Keratinocyte (primary cell): Measurements from ENCODE around the gene CRYGC. TPM values are rescaled to one million over a fixed set of nuclear protein-coding genes. Genes with fewer than 3 reads are reported as not detected.

Experiments
- DNase-seq: peaks from one replicate; pipeline ENCODE4 v3.0.0-alpha.2; 2011; ENCODE audit warnings: low read depth, missing footprints, low spot score
- FAIRE-seq: peaks from 2 replicates; lab custom pipeline; 2011; peaks lifted over from hg19 to GRCh38; lab: Jason Lieb, UNC
- H2AFZ ChIP-seq: 2 replicates; pipeline ENCODE4 v1.6.0; 2012; ENCODE audit warnings: low read length, control low read depth, inconsistent platforms; ENCODE audit not compliant: control insufficient read depth
- H3K27ac ChIP-seq: 2 replicates; pipeline ENCODE4 v1.5.1; 2011; ENCODE audit warnings: low read length; ENCODE audit not compliant: control insufficient read depth, insufficient read depth
- H3K27me3 ChIP-seq: 3 replicates; pipeline ENCODE4 v1.6.0; 2011; ENCODE audit warnings: low read length; ENCODE audit not compliant: control insufficient read depth, insufficient read depth; ENCODE audit errors: extremely low read depth
- H3K36me3 ChIP-seq, 2 experiments: 2 replicates in 1 of 2; 3 replicates in 1 of 2; pipeline ENCODE4 v1.5.1; 2011; ENCODE audit warnings: low read length in 2 of 2, mild to moderate bottlenecking in 1 of 2; ENCODE audit not compliant: control insufficient read depth in 2 of 2, insufficient read depth in 2 of 2; ENCODE audit errors: extremely low read depth in 1 of 2
- H3K4me1 ChIP-seq: 3 replicates; pipeline ENCODE4 v1.5.1; 2011; ENCODE audit warnings: low read length; ENCODE audit not compliant: control insufficient read depth, insufficient read depth; ENCODE audit errors: extremely low read depth
- H3K4me2 ChIP-seq: 3 replicates; pipeline ENCODE4 v1.6.0; 2011; ENCODE audit warnings: low read depth, low read length; ENCODE audit not compliant: control insufficient read depth, insufficient read depth; ENCODE audit errors: extremely low read depth
- H3K4me3 ChIP-seq, 3 experiments: fragments of 200-600 bp in 1 of 3; sonication (generic) in 1 of 3; 2 replicates in 2 of 3; 3 replicates in 1 of 3; pipeline ENCODE4 v1.5.1; 2011 to 2016; ENCODE audit warnings: low read length in 3 of 3, mild to moderate bottlenecking in 3 of 3, control low read depth in 2 of 3, inconsistent platforms in 1 of 3, low read depth in 1 of 3, mixed read lengths in 1 of 3, mixed run types in 1 of 3, moderate library complexity in 1 of 3; ENCODE audit not compliant: control insufficient read depth in 2 of 3, insufficient read depth in 2 of 3; ENCODE audit errors: extremely low read depth in 1 of 3
- H3K79me2 ChIP-seq: 2 replicates; pipeline ENCODE4 v1.6.0; 2012; ENCODE audit warnings: low read length; ENCODE audit not compliant: control insufficient read depth, insufficient read depth
- H3K9ac ChIP-seq: 3 replicates; pipeline ENCODE4 v1.6.0; 2011; ENCODE audit warnings: low read length; ENCODE audit not compliant: control insufficient read depth, insufficient read depth; ENCODE audit errors: extremely low read depth
- H3K9me1 ChIP-seq: 3 replicates; pipeline ENCODE4 v1.6.0; 2011; ENCODE audit warnings: low read length; ENCODE audit not compliant: control insufficient read depth, insufficient read depth; ENCODE audit errors: extremely low read depth
- H3K9me3 ChIP-seq: 2 replicates; pipeline ENCODE4 v1.5.1; 2012; ENCODE audit warnings: low read depth, low read length; ENCODE audit not compliant: control insufficient read depth
- H4K20me1 ChIP-seq: 3 replicates; pipeline ENCODE4 v1.6.0; 2011; ENCODE audit warnings: low read length; ENCODE audit not compliant: control insufficient read depth, insufficient read depth; ENCODE audit errors: extremely low read depth
- EZH2 ChIP-seq: IDR thresholded peaks from one replicate; pipeline ENCODE4 v1.6.1; 2012; ENCODE audit warnings: inconsistent platforms, mild to moderate bottlenecking, low read length, moderate library complexity
- dilution Hi-C: fragments of 300-500 bp; cut with MboI; formaldehyde crosslinking; loops from one replicate; pipeline ENCODE4 v1.7.0; 2020; ENCODE audit warnings: low sequenced_read_pairs; ENCODE audit not compliant: extremely low pct_ligation_motif_present
- polyA plus RNA-seq, 5 experiments: library from polyadenylated mRNA; depleted of rRNA in 3 of 5; stranded (reverse) in 3 of 5; stranded (forward) in 1 of 5; unstranded in 1 of 5; fragments of >200 nt; gene quantifications; 1 replicate in 1 of 5; 2 replicates in 3 of 5; 3 replicates in 1 of 5; pipeline versions ENCODE4 v1.2.1 to v1.2.3, GENCODE V29; 2011 to 2012; ENCODE audit warnings: missing spikeins in 2 of 5, low read depth in 1 of 5, low replicate concordance in 1 of 5
- TF ChIP-seq, protein P1 (sequence below), 3 experiments: IDR thresholded peaks in 1 of 3; conservative IDR thresholded peaks in 1 of 3; optimal IDR thresholded peaks in 1 of 3; 2 replicates in 2 of 3; 3 replicates in 1 of 3; pipeline versions ENCODE3 to v1.5.1; 2011; ENCODE audit warnings: low read length in 3 of 3, mild to moderate bottlenecking in 3 of 3, moderate library complexity in 2 of 3, control low read depth in 1 of 3, inconsistent platforms in 1 of 3; ENCODE audit not compliant: insufficient read depth in 2 of 3; ENCODE audit errors: extremely low read depth in 1 of 3

The CRYGC gene
- polyA plus RNA-seq, 1 donor (not counting 4 experiments of a cell fraction or from before 2014, with no cell fraction given) = not detected

DNA sequence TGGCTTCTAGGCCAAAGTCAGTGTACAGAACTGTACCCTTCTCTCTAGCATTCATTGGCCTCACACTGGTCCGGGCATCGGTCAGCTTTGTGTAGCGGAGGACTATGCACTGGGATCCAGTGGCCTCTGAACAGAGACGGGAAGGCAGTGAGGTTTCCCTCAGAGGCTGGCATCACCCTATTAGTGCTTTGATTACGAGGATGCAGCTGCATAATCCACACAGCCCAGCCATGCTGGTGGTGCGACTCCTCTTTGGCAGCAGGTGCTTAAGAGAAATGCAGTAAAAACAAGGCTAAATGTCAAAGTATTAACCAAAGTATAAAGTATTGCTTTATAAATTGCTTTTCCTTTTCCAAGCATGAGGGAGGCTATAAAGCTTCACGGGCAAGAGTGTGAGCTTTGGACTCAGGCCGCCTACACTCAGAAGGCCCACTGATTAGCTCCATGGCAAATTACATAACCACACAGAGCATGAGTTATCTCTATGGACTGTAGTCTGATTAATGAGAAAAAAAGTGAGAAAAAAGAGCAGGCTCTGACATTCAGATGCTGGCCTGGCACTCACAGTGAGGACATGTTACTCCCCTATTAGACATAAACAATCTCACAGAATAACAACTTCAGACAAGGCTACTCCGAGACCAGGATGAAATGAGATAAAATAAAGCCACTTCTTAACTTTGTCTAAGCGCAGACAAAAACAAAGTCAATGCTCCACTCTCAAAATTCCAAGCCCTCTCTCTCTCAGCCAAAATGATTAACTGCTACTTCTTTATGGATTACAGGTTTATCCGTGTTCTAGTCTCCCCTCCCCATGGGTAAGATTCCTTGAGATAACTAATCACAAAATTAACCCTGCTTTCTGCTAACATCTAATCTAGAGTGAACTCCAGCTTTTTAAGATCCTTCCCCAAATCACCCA, 6.4 kb upstream of the CRYGC start:
- dilution Hi-C loops = no loop called here
- no peak for DNase-seq
- Histone ChIP-seq H3K79me2 (no peaks in the 10 kb centered on the region), H3K27me3 (no peaks in the 10 kb centered on the region), H2AFZ (no peak overlapping the region), H3K9ac (no peak overlapping the region), H3K4me1 (no peaks in the 10 kb centered on the region), H4K20me1 (no peaks in the 10 kb centered on the region), H3K9me1 (no peaks in the 10 kb centered on the region), H3K27ac (no peak overlapping the region), H3K4me2 (no peak overlapping the region), H3K9me3 (no peaks in the 10 kb centered on the region), H3K4me3 (no peak overlapping the region), H3K36me3 (no peaks in the 10 kb centered on the region)
- FAIRE-seq = no peak
- TF ChIP-seq, protein P1, sequence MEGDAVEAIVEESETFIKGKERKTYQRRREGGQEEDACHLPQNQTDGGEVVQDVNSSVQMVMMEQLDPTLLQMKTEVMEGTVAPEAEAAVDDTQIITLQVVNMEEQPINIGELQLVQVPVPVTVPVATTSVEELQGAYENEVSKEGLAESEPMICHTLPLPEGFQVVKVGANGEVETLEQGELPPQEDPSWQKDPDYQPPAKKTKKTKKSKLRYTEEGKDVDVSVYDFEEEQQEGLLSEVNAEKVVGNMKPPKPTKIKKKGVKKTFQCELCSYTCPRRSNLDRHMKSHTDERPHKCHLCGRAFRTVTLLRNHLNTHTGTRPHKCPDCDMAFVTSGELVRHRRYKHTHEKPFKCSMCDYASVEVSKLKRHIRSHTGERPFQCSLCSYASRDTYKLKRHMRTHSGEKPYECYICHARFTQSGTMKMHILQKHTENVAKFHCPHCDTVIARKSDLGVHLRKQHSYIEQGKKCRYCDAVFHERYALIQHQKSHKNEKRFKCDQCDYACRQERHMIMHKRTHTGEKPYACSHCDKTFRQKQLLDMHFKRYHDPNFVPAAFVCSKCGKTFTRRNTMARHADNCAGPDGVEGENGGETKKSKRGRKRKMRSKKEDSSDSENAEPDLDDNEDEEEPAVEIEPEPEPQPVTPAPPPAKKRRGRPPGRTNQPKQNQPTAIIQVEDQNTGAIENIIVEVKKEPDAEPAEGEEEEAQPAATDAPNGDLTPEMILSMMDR (optimal IDR thresholded peaks at IDR 0.05 in 1 of 3, IDR thresholded peaks at IDR 0.05 in 1 of 3, conservative IDR thresholded peaks at IDR 0.05 in 1 of 3; ENCODE audit: extremely low read depth in 1 of 3, insufficient read depth in 2 of 3, low read length in 3 of 3) = no peak
- TF ChIP-seq EZH2 = no peak

DNA sequence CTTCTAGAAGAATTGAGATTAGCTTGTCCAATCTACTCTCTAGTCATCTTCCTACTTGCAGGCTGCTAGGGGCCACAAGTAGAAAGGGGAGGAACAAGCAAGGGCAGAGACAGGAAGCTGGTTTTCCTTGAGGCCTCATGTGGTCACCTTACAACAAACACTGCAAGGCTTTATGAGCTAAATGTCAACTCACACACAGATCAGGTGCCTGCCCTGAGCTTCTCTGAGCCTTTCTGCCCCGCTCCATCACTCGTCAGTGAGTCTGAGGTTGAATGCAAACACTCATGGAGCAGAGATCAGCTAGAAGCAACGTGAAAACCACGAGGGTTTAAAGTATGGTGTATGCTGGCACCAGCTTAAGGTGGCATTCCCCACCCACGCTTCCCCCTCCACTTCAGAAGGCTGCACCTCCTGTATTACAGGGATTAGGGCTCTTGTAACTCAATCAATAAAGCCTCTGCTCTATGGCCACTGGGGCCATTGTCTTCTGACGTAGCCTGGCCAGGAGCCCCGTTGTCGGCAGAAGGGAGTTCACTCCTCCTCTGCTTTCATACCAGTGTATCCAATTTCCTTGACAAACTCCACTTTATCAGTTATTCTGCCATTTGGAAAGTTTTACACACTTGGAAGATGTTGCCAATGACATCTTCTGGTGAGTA, 5.4 kb upstream of the CRYGC start:
- Histone ChIP-seq H4K20me1 (no peaks in the 10 kb centered on the region), H3K4me1 (peaks cover 2% of the 10 kb centered on the region), H3K27ac (no peak overlapping the region), H3K36me3 (no peaks in the 10 kb centered on the region), H3K79me2 (no peaks in the 10 kb centered on the region), H3K27me3 (no peaks in the 10 kb centered on the region), H3K9me1 (no peaks in the 10 kb centered on the region), H2AFZ (no peak overlapping the region), H3K4me3 (no peak overlapping the region), H3K9me3 (no peaks in the 10 kb centered on the region), H3K4me2 (no peak overlapping the region), H3K9ac (no peak overlapping the region)
- no peak for TF ChIP-seq EZH2
- TF ChIP-seq, protein P1 (optimal IDR thresholded peaks at IDR 0.05 in 1 of 3, IDR thresholded peaks at IDR 0.05 in 1 of 3, conservative IDR thresholded peaks at IDR 0.05 in 1 of 3; ENCODE audit: extremely low read depth in 1 of 3, insufficient read depth in 2 of 3, low read length in 3 of 3) = no peak
- dilution Hi-C loops = no loop called here
- no peak for FAIRE-seq
- DNase-seq = no peak
